ENCODE measurements around the gene ADAMTS17. TPM values are rescaled to one million over a fixed set of nuclear protein-coding genes. Genes with fewer than 3 reads are reported as not detected.

Gene ADAMTS17
- total RNA-seq, 4 donors from 2014 or later = 4.5 to 11.4 (median 6.6) TPM

DNA sequence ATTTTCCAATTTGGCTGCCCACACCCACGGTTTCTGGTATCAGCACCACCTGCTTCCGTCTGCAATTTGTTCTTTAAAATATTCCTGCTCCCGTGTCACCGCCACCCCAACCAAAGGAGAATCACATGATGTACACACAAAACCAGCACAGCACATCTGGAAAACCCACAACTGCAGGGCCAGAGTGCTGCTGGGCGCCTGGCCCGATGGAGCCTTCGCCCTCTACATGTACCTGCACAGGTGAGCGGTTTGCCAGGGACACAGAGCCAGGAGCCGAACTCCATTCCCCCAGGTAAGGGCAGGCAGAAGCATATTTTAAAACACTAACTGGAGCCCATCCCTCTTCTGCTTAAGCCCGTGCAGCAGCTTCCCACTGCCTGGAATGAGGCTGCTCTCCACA, 75.6 kb downstream of the ADAMTS17 start:
- DNase-seq = no peak
- TF ChIP-seq, protein P1, sequence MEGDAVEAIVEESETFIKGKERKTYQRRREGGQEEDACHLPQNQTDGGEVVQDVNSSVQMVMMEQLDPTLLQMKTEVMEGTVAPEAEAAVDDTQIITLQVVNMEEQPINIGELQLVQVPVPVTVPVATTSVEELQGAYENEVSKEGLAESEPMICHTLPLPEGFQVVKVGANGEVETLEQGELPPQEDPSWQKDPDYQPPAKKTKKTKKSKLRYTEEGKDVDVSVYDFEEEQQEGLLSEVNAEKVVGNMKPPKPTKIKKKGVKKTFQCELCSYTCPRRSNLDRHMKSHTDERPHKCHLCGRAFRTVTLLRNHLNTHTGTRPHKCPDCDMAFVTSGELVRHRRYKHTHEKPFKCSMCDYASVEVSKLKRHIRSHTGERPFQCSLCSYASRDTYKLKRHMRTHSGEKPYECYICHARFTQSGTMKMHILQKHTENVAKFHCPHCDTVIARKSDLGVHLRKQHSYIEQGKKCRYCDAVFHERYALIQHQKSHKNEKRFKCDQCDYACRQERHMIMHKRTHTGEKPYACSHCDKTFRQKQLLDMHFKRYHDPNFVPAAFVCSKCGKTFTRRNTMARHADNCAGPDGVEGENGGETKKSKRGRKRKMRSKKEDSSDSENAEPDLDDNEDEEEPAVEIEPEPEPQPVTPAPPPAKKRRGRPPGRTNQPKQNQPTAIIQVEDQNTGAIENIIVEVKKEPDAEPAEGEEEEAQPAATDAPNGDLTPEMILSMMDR (IDR thresholded peaks at IDR 0.05) = no peak
- TF ChIP-seq POLR2A (IDR thresholded peaks at IDR 0.05) = no peak
- Histone ChIP-seq H3K4me1 (no peaks in the 10 kb centered on the region), H3K27me3 (no peaks in the 10 kb centered on the region), H3K36me3 (peaks cover 0 to 10% (median 0%) of the 10 kb centered on the region in 3 donors), H3K4me3 (no peak overlapping the region), H3K9me3 (no peaks in the 10 kb centered on the region), H3K27ac (no peak overlapping the region)
- WGBS, 2 donors = 25 to 51% methylated on average over 5 to 8 of the region's 10 CpGs
- intact Hi-C loops (cut with DNase I) = no loop called here

- intact Hi-C loops (cut with DNase I) = no loop called here
- Histone ChIP-seq H3K4me1 (no peaks in the 10 kb centered on the region), H3K27me3 (no peaks in the 10 kb centered on the region), H3K4me3 (no peak overlapping the region), H3K9me3 (no peaks in the 10 kb centered on the region), H3K36me3 (peaks cover 0 to 15% (median 0%) of the 10 kb centered on the region in 3 donors), H3K27ac (no peak overlapping the region)
- TF ChIP-seq, protein P1 (IDR thresholded peaks at IDR 0.05) = no peak
- TF ChIP-seq POLR2A (IDR thresholded peaks at IDR 0.05) = no peak
- DNase-seq = no peak
- WGBS, 2 donors = 56% methylated on average over 1 of the region's 2 CpGs; no CpG with 5 or more reads in 1 of the 2 donors
Observed at GRCh38 chr15:100265641-100266035, 76.1 kb downstream of the ADAMTS17 start.

- Histone ChIP-seq H3K4me3 (no peak overlapping the region), H3K9me3 (no peaks in the 10 kb centered on the region), H3K27ac (no peak overlapping the region), H3K27me3 (no peaks in the 10 kb centered on the region), H3K4me1 (no peaks in the 10 kb centered on the region), H3K36me3 (peaks cover 0 to 15% (median 0%) of the 10 kb centered on the region in 3 donors)
- no peak for TF ChIP-seq POLR2A (IDR thresholded peaks at IDR 0.05)
- TF ChIP-seq, protein P1 (IDR thresholded peaks at IDR 0.05) = no peak
- no peak for DNase-seq
- intact Hi-C loops (cut with DNase I) = no loop called here
- 85 to 90% methylated on average over 17 to 20 of the region's 21 CpGs for WGBS, 2 donors
Observed at GRCh38 chr15:100264994-100265640, 76.7 kb downstream of the ADAMTS17 start.

DNA sequence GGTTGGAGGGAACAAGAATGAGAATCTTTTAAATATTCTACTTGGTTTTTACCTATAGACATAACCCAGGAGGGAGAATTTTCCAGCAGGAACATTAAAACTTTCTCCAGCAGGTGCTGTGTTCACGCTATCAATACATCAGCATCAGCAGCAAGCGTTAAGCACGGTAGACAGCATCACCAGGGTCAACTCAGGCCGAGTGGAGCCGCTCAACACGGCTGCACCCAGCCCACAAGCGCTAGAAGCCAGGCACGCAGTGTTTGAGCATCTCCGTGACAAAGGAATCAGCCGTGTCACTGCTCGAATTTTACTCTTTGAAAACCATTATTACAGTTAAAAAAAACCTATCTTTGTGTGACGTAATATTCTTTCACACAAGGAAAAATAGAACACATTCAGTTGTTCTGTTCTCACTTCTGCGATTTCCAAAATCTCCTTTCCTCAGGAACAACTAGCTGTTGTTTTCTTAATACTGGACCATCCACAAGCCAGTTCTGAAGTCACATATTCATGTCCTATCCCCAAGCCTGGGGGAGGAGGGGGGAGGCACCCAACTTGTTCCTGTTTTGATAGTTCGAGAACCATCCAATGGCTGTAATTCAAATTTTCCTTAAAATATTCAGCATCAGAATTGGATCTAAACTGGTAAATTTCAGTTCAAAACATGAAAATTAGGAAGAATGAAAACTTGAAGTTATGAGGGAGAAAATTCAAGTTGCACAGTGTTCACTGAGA, 77.9 kb downstream of the ADAMTS17 start:
- H3K27ac ChIP-seq = no peak overlapping the region
- H3K36me3 ChIP-seq = peaks cover 0 to 15% (median 0%) of the 10 kb centered on the region in 3 donors
- no peak for TF ChIP-seq POLR2A (IDR thresholded peaks at IDR 0.05)
- TF ChIP-seq, protein P1 (IDR thresholded peaks at IDR 0.05) = no peak
- H3K4me1 ChIP-seq = no peaks in the 10 kb centered on the region
- H3K9me3 ChIP-seq = no peaks in the 10 kb centered on the region
- intact Hi-C loops (cut with DNase I) = no loop called here
- 83 to 90% methylated on average over 14 of the region's 14 CpGs for WGBS, 2 donors
- no peak for DNase-seq
- H3K4me3 ChIP-seq = no peak overlapping the region
- H3K27me3 ChIP-seq = no peaks in the 10 kb centered on the region

DNA sequence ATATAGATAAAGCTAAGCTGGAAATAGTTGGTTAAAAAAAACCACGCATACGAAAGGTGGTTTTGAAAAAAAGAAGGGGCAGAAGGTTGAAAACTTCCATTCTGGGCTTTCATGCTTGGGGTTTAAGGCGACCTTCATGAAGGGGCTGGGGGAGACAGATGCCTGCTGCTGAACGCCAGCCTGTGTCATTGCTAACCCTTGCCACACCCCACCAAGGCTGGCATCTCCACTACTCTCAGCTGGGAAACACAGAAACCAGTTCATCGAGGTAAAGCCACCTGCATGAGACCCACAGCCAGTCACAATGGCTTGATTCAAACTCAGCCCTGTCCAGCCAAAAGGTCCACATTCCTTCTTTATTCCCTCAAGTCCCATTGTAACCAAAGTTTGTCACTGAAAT, 78.7 kb downstream of the ADAMTS17 start:
- intact Hi-C loops (cut with DNase I) = no loop called here
- Histone ChIP-seq H3K27ac (no peak overlapping the region), H3K4me1 (no peaks in the 10 kb centered on the region), H3K4me3 (no peak overlapping the region), H3K27me3 (no peaks in the 10 kb centered on the region), H3K36me3 (peaks cover 0 to 18% (median 0%) of the 10 kb centered on the region in 3 donors), H3K9me3 (no peaks in the 10 kb centered on the region)
- no peak for TF ChIP-seq POLR2A (IDR thresholded peaks at IDR 0.05)
- TF ChIP-seq, protein P1 (IDR thresholded peaks at IDR 0.05) = no peak
- no peak for DNase-seq
- WGBS, 2 donors = 80 to 82% methylated on average over 5 of the region's 5 CpGs
